Liver (tissue), 9 donors: ENCODE results near the gene SP2. TPM values are rescaled to one million over a fixed set of nuclear protein-coding genes. Genes with fewer than 3 reads are reported as not detected.

Source experiments
- DNase-seq: peaks from one replicate; pipeline ENCODE4 v3.0.0-alpha.2; 2017; ENCODE audit warnings: low spot score
- H3K27ac ChIP-seq, 2 donors: one replicate each; pipeline ENCODE4 v1.7.0; 2013; ENCODE audit warnings: inconsistent platforms in 2 of 2, low read length in 2 of 2, control low read depth in 1 of 2, low read depth in 1 of 2, mild to moderate bottlenecking in 1 of 2
- H3K27me3 ChIP-seq, 4 donors: one replicate each; pipeline versions ENCODE4 v1.6.1 to v1.7.0; 2013; ENCODE audit warnings: low read length in 3 of 4, inconsistent platforms in 1 of 4, mild to moderate bottlenecking in 1 of 4, moderate library complexity in 1 of 4; ENCODE audit not compliant: control insufficient read depth in 4 of 4, insufficient read depth in 4 of 4
- H3K36me3 ChIP-seq, 4 donors: one replicate each; pipeline versions ENCODE4 v1.6.1 to v1.7.0; 2013; ENCODE audit warnings: low read length in 3 of 4, mild to moderate bottlenecking in 3 of 4, low read depth in 1 of 4, moderate library complexity in 1 of 4; ENCODE audit not compliant: control insufficient read depth in 4 of 4, insufficient read depth in 3 of 4
- H3K4me1 ChIP-seq, 4 donors: one replicate each; pipeline versions ENCODE4 v1.6.1 to v1.7.0; 2013; ENCODE audit warnings: low read length in 3 of 4, mild to moderate bottlenecking in 3 of 4, moderate library complexity in 1 of 4; ENCODE audit not compliant: control insufficient read depth in 4 of 4, insufficient read depth in 4 of 4
- H3K4me3 ChIP-seq, 3 donors: one replicate each; pipeline versions ENCODE4 v1.6.1 to v1.7.0; 2013; ENCODE audit warnings: low read length in 3 of 3, control low read depth in 1 of 3, low read depth in 1 of 3, mild to moderate bottlenecking in 1 of 3
- H3K9ac ChIP-seq, 2 donors: one replicate each; pipeline ENCODE4 v1.7.0; 2013; ENCODE audit warnings: low read length in 2 of 2, mild to moderate bottlenecking in 2 of 2, moderate library complexity in 2 of 2, control low read depth in 1 of 2, low read depth in 1 of 2
- H3K9me3 ChIP-seq, 4 donors: one replicate each; pipeline versions ENCODE4 v1.6.1 to v1.7.0; 2013; ENCODE audit warnings: low read length in 3 of 4; ENCODE audit not compliant: control insufficient read depth in 4 of 4
- EGR1 ChIP-seq, 2 donors: IDR thresholded peaks; 2 replicates each; pipeline ENCODE4 v1.6.1; 2016 to 2018; ENCODE audit warnings: antibody characterized with exemption in 2 of 2, low read depth in 2 of 2
- FOXA1 ChIP-seq: IDR thresholded peaks from 2 replicates; pipeline ENCODE4 v1.6.1; 2016; ENCODE audit warnings: antibody characterized with exemption
- FOXA2 ChIP-seq: IDR thresholded peaks from 2 replicates; pipeline ENCODE4 v1.6.1; 2016; ENCODE audit warnings: antibody characterized with exemption
- GABPA ChIP-seq, 2 donors: IDR thresholded peaks in 1 of 2; conservative IDR thresholded peaks in 1 of 2; 2 replicates each; pipeline ENCODE4 v1.6.1; 2016; ENCODE audit warnings: antibody characterized with exemption in 2 of 2, mild to moderate bottlenecking in 1 of 2, moderate library complexity in 1 of 2
- HNF4A ChIP-seq, 2 donors: conservative IDR thresholded peaks; 2 replicates each; pipeline ENCODE4 v1.6.1; 2016; ENCODE audit warnings: antibody characterized with exemption in 2 of 2, mild to moderate bottlenecking in 2 of 2
- HNF4G ChIP-seq: IDR thresholded peaks from 2 replicates; pipeline ENCODE4 v1.6.1; 2016; ENCODE audit warnings: antibody characterized with exemption
- JUND ChIP-seq, 2 donors: IDR thresholded peaks; 2 replicates each; pipeline ENCODE4 v1.6.1; 2016; ENCODE audit warnings: antibody characterized with exemption in 2 of 2
- NR2F2 ChIP-seq: IDR thresholded peaks from 2 replicates; pipeline ENCODE4 v1.6.1; 2016; ENCODE audit warnings: antibody characterized with exemption
- RAD21 ChIP-seq, 2 donors: IDR thresholded peaks; 2 replicates each; pipeline ENCODE4 v1.6.1; 2016; ENCODE audit warnings: antibody characterized with exemption in 2 of 2, mild to moderate bottlenecking in 2 of 2
- RXRA ChIP-seq, 2 donors: IDR thresholded peaks; 2 replicates each; pipeline ENCODE4 v1.6.1; 2017 to 2018; ENCODE audit warnings: antibody characterized with exemption in 2 of 2, mild to moderate bottlenecking in 1 of 2
- SP1 ChIP-seq: IDR thresholded peaks from 2 replicates; pipeline ENCODE4 v1.6.1; 2018; ENCODE audit warnings: antibody characterized with exemption, mild to moderate bottlenecking
- TAF1 ChIP-seq: conservative IDR thresholded peaks from 2 replicates; pipeline ENCODE4 v1.6.1; 2016; ENCODE audit warnings: antibody characterized with exemption, mild to moderate bottlenecking
- YY1 ChIP-seq: IDR thresholded peaks from 2 replicates; pipeline ENCODE4 v1.6.1; 2016; ENCODE audit warnings: antibody characterized with exemption, mild to moderate bottlenecking
- WGBS: extraction: QIAGEN DNeasy Blood & Tissue Kit; methylation state at CpG from one replicate; pipeline ENCODE4 v1.1.7; 2013; 5-methylcytosine and 5-hydroxymethylcytosine counted together
- polyA plus RNA-seq, 2 donors: library from polyadenylated mRNA; stranded (reverse) in 1 of 2; unstranded in 1 of 2; fragments of 200-250 nt in 1 of 2; fragments of >200 nt in 1 of 2; fragmentation: Nextera tagmentation in 1 of 2; extraction: Ambion mirVana in 1 of 2; gene quantifications; one replicate each; pipeline versions ENCODE4 v1.2.1 to v1.2.3, GENCODE V29; 2013 to 2015
- total RNA-seq, 2 donors: library from RNA; depleted of rRNA; stranded (reverse); fragments of >200 nt; gene quantifications; one replicate each; pipeline ENCODE4 v1.2.3, GENCODE V29; 2014
- TF ChIP-seq, protein P1 (sequence below): IDR thresholded peaks from 2 replicates; pipeline ENCODE4 v1.6.1; 2016; ENCODE audit warnings: antibody characterized with exemption
- TF ChIP-seq, protein P2 (sequence below): IDR thresholded peaks from 2 replicates; pipeline ENCODE4 v1.6.1; 2016; ENCODE audit warnings: antibody characterized with exemption, mild to moderate bottlenecking
- TF ChIP-seq, protein P3 (sequence below): IDR thresholded peaks from 2 replicates; pipeline ENCODE4 v1.6.1; 2016; ENCODE audit warnings: antibody characterized with exemption
- TF ChIP-seq, protein P4 (sequence below): IDR thresholded peaks from 2 replicates; pipeline ENCODE4 v1.6.1; 2016; ENCODE audit warnings: antibody characterized with exemption
- TF ChIP-seq, protein P5 (sequence below): fragments of 150-350 bp; IDR thresholded peaks from 2 replicates; pipeline ENCODE4 v1.5.1; 2017; ENCODE audit warnings: improper control_type of control experiment, low read depth, low read length; ENCODE audit not compliant: missing input control
- donor health status: healthy.
- donor health status: healthy.
- donor health status: healthy.
- donor health status: healthy.
- donor health status: healthy.

SP2 gene
- total and polyA plus RNA-seq, 4 donors = 2.2 to 5.7 (median 3.8) TPM

DNA sequence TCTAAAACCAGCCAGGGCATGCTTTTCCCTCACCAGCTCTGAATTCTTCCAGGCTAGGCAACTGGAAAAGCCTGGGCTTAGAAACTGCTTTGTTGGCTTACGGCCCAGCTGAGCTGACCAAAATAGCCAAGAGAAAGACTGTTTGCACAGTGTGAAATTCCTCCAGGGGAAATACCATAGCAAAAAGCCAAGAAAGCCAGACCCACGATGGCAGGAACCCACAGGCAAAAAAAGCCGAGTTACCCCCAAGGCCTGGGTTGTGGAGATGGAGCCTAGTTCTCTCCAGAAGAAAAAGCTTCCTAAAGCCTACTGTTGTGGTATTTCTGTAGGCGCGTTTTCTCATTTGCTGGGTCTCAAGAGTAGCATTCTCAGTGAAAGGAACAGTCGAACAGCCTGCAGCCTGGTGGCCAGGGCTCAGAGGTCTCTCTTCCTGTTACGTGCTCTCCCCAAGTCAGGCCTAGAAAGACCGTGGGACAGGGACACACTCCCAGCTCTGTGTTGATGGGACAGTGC is 9.2 kb downstream of the SP2 start:
- Histone ChIP-seq H3K9me3 (no peaks in the 10 kb centered on the region), H3K4me3 (no peak overlapping the region), H3K4me1 (peaks cover 2 to 9% (median 3%) of the 10 kb centered on the region in 4 donors), H3K27me3 (no peaks in the 10 kb centered on the region), H3K9ac (no peak overlapping the region), H3K36me3 (no peaks in the 10 kb centered on the region), H3K27ac (peak overlapping the region; percentile 5 to 27)
- DNase-seq = no peak
- peak in 1 of 2 donors; percentile 33 for TF ChIP-seq RAD21 (IDR thresholded peaks at IDR 0.05)
- TF ChIP-seq RXRA (IDR thresholded peaks at IDR 0.05) = no peak
- TF ChIP-seq, protein P1, sequence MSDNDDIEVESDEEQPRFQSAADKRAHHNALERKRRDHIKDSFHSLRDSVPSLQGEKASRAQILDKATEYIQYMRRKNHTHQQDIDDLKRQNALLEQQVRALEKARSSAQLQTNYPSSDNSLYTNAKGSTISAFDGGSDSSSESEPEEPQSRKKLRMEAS = no peak
- no peak for TF ChIP-seq FOXA1
- TF ChIP-seq TAF1 = no peak
- peak; percentile 41 for TF ChIP-seq SP1
- 67% methylated on average over 8 of the region's 8 CpGs for WGBS

DNA sequence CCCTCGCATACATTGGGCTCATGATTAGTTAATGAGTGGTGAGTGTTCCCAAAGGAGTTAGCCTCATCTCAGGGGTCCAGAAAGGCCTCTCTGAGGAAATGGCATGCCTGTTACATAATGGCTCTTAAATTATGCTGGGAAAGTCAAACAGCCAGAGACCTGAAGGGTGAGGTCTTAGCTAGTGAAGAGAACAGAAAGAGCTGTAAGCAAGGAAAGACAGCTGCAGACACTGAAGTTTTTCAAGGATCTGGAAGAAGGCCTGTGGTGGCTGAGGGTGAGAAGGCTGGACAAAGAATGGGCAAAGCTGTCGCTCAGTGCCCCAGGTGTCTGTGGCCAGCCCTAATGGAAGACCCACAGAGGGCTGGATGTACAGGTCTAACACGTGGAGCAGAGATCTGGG is 10.4 kb downstream of the SP2 start:
- no peaks in the 10 kb centered on the region for H3K9me3 ChIP-seq
- TF ChIP-seq FOXA2 = no peak
- TF ChIP-seq, protein P2, sequence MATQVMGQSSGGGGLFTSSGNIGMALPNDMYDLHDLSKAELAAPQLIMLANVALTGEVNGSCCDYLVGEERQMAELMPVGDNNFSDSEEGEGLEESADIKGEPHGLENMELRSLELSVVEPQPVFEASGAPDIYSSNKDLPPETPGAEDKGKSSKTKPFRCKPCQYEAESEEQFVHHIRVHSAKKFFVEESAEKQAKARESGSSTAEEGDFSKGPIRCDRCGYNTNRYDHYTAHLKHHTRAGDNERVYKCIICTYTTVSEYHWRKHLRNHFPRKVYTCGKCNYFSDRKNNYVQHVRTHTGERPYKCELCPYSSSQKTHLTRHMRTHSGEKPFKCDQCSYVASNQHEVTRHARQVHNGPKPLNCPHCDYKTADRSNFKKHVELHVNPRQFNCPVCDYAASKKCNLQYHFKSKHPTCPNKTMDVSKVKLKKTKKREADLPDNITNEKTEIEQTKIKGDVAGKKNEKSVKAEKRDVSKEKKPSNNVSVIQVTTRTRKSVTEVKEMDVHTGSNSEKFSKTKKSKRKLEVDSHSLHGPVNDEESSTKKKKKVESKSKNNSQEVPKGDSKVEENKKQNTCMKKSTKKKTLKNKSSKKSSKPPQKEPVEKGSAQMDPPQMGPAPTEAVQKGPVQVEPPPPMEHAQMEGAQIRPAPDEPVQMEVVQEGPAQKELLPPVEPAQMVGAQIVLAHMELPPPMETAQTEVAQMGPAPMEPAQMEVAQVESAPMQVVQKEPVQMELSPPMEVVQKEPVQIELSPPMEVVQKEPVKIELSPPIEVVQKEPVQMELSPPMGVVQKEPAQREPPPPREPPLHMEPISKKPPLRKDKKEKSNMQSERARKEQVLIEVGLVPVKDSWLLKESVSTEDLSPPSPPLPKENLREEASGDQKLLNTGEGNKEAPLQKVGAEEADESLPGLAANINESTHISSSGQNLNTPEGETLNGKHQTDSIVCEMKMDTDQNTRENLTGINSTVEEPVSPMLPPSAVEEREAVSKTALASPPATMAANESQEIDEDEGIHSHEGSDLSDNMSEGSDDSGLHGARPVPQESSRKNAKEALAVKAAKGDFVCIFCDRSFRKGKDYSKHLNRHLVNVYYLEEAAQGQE = no peak
- no peak for TF ChIP-seq SP1
- TF ChIP-seq, protein P3, sequence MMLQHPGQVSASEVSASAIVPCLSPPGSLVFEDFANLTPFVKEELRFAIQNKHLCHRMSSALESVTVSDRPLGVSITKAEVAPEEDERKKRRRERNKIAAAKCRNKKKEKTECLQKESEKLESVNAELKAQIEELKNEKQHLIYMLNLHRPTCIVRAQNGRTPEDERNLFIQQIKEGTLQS = no peak
- TF ChIP-seq TAF1 = no peak
- no peak for TF ChIP-seq YY1
- TF ChIP-seq, protein P1 = no peak
- no peak for TF ChIP-seq NR2F2
- TF ChIP-seq HNF4G = no peak
- TF ChIP-seq, protein P4, sequence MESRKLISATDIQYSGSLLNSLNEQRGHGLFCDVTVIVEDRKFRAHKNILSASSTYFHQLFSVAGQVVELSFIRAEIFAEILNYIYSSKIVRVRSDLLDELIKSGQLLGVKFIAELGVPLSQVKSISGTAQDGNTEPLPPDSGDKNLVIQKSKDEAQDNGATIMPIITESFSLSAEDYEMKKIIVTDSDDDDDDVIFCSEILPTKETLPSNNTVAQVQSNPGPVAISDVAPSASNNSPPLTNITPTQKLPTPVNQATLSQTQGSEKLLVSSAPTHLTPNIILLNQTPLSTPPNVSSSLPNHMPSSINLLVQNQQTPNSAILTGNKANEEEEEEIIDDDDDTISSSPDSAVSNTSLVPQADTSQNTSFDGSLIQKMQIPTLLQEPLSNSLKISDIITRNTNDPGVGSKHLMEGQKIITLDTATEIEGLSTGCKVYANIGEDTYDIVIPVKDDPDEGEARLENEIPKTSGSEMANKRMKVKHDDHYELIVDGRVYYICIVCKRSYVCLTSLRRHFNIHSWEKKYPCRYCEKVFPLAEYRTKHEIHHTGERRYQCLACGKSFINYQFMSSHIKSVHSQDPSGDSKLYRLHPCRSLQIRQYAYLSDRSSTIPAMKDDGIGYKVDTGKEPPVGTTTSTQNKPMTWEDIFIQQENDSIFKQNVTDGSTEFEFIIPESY = no peak
- no peak for TF ChIP-seq RXRA (IDR thresholded peaks at IDR 0.05)
- TF ChIP-seq, protein P5, sequence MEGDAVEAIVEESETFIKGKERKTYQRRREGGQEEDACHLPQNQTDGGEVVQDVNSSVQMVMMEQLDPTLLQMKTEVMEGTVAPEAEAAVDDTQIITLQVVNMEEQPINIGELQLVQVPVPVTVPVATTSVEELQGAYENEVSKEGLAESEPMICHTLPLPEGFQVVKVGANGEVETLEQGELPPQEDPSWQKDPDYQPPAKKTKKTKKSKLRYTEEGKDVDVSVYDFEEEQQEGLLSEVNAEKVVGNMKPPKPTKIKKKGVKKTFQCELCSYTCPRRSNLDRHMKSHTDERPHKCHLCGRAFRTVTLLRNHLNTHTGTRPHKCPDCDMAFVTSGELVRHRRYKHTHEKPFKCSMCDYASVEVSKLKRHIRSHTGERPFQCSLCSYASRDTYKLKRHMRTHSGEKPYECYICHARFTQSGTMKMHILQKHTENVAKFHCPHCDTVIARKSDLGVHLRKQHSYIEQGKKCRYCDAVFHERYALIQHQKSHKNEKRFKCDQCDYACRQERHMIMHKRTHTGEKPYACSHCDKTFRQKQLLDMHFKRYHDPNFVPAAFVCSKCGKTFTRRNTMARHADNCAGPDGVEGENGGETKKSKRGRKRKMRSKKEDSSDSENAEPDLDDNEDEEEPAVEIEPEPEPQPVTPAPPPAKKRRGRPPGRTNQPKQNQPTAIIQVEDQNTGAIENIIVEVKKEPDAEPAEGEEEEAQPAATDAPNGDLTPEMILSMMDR = no peak
- no peak for TF ChIP-seq FOXA1
- TF ChIP-seq HNF4A (conservative IDR thresholded peaks at IDR 0.05) = no peak
- TF ChIP-seq GABPA (IDR thresholded peaks at IDR 0.05 in 1 of 2, conservative IDR thresholded peaks at IDR 0.05 in 1 of 2) = no peak
- no peak for TF ChIP-seq RAD21 (IDR thresholded peaks at IDR 0.05)
- TF ChIP-seq EGR1 (IDR thresholded peaks at IDR 0.05; ENCODE audit: low read depth in 2 of 2) = no peak
- TF ChIP-seq JUND (IDR thresholded peaks at IDR 0.05) = no peak
- peak overlapping the region in 1 of 2 donors; percentile 27 for H3K27ac ChIP-seq
- no peak overlapping the region for H3K4me3 ChIP-seq
- H3K4me1 ChIP-seq = peaks cover 2 to 9% (median 3%) of the 10 kb centered on the region in 4 donors
- no peak overlapping the region for H3K9ac ChIP-seq
- no peaks in the 10 kb centered on the region for H3K27me3 ChIP-seq
- DNase-seq = no peak
- H3K36me3 ChIP-seq = no peaks in the 10 kb centered on the region
- 97% methylated on average over 3 of the region's 3 CpGs for WGBS
